Fibroblast of lung (primary cell): ENCODE results near the gene TENM4.

Experiments used
- EZH2 ChIP-seq: IDR thresholded peaks from 2 replicates; pipeline ENCODE4 v1.5.1; 2012; ENCODE audit warnings: low read length, control low read depth, mild to moderate bottlenecking; ENCODE audit errors: missing control alignments
- TF ChIP-seq, protein P1 (sequence below), 2 donors: IDR thresholded peaks in 1 of 2; conservative IDR thresholded peaks in 1 of 2; 1 replicate in 1 of 2; 2 replicates in 1 of 2; pipeline ENCODE4 v1.5.1; 2011 to 2012; ENCODE audit warnings: low read length in 2 of 2, control low read depth in 1 of 2, inconsistent platforms in 1 of 2, low read depth in 1 of 2, mild to moderate bottlenecking in 1 of 2

- TF ChIP-seq, protein P1, sequence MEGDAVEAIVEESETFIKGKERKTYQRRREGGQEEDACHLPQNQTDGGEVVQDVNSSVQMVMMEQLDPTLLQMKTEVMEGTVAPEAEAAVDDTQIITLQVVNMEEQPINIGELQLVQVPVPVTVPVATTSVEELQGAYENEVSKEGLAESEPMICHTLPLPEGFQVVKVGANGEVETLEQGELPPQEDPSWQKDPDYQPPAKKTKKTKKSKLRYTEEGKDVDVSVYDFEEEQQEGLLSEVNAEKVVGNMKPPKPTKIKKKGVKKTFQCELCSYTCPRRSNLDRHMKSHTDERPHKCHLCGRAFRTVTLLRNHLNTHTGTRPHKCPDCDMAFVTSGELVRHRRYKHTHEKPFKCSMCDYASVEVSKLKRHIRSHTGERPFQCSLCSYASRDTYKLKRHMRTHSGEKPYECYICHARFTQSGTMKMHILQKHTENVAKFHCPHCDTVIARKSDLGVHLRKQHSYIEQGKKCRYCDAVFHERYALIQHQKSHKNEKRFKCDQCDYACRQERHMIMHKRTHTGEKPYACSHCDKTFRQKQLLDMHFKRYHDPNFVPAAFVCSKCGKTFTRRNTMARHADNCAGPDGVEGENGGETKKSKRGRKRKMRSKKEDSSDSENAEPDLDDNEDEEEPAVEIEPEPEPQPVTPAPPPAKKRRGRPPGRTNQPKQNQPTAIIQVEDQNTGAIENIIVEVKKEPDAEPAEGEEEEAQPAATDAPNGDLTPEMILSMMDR (conservative IDR thresholded peaks at IDR 0.05 in 1 of 2, IDR thresholded peaks at IDR 0.05 in 1 of 2; ENCODE audit: low read depth in 1 of 2, low read length in 2 of 2): no peak
- TF ChIP-seq EZH2: no peak
Measured at GRCh38 chr11:78791964-78792363, 648.9 kb downstream of the TENM4 start.
